ENCODE results near the gene AP4M1.
"Not testable (repeated sequence)": the region's sequence is repeated elsewhere in the genome, so short reads cannot be mapped to it uniquely, and the experiment has no call there.

AP4M1 gene

DNA sequence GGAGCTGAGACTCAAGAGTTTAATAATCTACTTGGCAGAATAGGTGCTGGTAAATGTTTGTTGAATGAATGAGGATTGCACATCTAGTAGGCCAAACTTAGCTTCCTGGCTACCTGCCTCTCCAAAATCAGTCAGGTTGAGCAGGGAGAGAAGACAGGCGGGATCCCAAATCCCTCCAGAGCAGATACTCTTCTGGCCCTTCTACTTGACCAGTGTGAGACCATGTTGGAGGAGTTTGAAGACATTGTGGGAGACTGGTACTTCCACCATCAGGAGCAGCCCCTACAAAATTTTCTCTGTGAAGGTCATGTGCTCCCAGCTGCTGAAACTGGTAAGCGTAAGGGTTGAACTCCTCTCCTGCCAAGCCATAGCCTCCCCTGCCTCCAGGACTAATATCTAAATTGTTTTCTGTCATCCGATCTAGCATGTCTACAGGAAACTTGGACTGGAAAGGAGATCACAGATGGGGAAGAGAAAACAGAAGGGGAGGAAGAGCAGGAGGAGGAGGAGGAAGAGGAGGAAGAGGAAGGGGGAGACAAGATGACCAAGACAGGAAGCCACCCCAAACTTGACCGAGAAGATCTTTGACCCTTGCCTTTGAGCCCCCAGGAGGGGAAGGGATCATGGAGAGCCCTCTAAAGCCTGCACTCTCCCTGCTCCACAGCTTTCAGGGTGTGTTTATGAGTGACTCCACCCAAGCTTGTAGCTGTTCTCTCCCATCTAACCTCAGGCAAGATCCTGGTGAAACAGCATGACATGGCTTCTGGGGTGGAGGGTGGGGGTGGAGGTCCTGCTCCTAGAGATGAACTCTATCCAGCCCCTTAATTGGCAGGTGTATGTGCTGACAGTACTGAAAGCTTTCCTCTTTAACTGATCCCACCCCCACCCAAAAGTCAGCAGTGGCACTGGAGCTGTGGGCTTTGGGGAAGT lies 23.1 kb downstream of the AP4M1 start:
- DNase-seq, result no peak
- in situ Hi-C loops (cut with HindIII; ENCODE audit: low pct_ligation_motif_present, low pct_unique_long_range_greater_than_20kb, low sequenced_read_pairs), result no loop called here

DNA sequence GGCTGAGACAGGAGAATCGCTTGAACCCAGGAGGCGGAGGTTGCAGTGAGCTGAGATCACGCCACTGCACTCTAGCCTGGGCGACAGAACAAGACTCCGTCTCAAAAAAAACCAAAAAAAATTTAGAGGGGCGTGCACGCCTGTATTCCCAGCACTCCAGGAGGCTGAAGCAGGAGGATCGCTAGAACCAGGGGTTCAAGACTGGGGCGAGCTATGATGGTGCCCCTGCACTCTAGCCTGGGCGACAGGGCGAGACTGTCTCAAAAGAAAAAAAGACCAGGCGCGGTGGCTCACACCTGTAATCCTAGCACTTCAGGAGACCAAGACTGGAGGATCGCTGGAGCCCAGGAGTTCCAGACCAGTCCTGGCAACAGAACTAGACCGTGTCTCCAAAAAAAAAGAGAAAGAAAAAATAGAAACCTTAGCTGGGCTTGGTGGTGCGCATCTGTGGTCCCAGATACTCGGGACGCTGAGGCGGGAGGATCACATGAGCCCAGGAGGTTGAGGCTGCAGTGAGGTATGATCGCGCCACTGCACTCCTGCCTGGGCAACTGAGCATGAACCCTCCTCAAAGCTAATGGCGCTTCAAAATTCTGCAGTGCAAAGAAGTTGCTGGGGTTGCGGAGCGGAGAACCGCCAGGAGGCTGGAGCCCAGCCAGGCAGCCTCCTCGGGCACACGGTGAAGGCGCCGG lies 24.9 kb downstream of the AP4M1 start:
- no peak for DNase-seq
- in situ Hi-C loops (cut with HindIII; ENCODE audit: low pct_ligation_motif_present, low pct_unique_long_range_greater_than_20kb, low sequenced_read_pairs), result no loop called here

DNA sequence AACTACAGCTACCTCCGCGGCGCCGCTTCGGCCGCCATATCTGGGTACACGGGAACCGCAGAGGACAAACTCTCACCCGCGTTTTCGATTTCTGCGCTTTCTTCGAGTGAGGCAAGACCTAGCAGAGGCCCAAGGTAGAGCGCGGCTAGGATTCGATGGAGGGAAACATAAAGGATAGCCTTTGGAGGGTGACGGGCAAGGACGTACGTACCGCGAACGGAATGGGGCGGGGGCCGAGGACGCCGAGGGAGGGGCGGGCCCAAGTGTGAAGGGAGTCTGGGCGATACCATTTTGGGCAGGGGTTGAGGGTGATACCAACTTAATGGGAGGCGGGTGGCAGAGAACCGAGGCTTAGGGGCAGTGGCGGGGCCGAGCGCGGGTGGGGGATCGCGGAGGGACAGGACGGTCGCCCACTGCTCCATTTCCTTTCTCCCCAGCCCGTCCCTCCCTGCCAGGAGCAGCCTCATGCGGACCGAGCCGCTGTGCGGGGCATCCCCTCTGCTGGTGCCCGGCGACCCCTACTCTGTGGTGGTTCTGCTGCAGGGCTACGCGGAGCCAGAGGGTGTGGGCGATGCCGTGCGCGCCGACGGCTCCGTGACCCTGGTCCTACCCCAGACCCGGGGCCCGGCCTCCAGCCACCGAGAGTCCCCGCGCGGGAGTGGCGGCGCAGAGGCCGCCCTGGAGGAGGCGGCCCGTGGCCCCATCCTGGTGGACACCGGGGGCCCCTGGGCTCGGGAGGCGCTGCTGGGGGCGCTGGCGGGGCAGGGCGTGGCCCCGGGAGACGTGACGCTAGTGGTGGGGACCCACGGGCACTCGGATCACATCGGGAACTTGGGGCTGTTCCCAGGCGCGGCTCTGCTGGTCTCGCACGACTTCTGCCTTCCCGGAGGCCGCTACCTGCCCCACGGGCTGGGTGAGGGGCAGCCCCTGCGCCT lies 25.8 kb downstream of the AP4M1 start, which contains the start of gene MBLAC1:
MBLAC1 (plus strand) TSS at position 37 of the 935 bp plus-strand sequence; CDS start at position 466, 429 bp downstream.
- peak; percentile 95 for DNase-seq
- in situ Hi-C loops (cut with HindIII; ENCODE audit: low pct_ligation_motif_present, low pct_unique_long_range_greater_than_20kb, low sequenced_read_pairs), result no loop called here

DNA sequence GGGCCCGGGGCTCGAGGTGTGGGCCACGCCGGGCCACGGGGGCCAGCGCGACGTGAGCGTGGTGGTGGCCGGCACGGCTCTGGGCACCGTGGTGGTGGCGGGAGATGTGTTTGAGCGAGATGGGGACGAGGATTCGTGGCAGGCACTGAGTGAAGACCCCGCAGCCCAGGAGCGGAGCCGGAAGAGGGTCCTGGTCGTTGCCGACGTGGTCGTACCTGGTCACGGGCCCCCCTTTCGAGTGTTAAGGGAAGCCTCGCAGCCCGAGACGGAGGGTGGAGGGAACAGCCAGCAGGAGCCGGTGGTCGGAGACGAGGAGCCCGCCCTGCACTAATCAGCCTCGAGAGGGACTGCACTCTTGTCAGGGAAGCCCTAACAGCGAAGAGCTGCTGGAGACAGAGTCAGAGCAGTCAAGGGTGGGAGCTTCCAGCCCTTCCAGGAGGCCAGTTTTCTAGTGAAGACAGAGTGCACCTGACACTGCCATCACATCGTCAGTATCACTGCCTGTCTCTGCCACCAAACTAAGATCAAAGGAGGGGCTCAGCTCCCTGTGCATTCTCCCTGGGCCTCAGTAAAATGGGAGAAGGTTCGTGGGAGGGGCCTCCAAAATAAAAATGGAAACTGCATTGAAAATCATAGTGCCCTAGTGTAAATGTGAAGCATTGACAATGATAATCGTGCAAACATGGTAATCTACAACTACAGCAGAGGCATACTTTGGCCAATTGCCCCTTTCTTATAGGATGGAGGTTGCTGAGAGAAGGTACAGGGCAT lies 26.6 kb downstream of the AP4M1 start:
- in situ Hi-C loops (cut with HindIII; ENCODE audit: low pct_ligation_motif_present, low pct_unique_long_range_greater_than_20kb, low sequenced_read_pairs), result no loop called here
- peak; percentile 45 for DNase-seq

DNA sequence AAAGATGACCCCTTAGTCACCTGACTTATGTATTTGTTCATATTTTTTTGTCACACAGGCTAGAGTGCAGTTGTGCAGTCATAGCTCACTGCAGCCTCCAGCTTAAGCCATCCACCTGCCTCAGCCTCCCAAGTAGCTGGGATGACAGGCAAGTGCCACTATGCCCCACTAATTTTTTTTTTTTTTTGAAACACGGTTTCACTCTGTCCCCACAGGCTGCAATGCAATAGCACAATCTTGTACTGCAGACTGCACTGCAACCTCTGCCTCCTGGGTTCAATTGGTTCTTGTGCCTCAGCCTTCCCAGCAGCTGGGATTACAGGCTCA lies 27.2 kb downstream of the AP4M1 start:
- in situ Hi-C loops (cut with HindIII; ENCODE audit: low pct_ligation_motif_present, low pct_unique_long_range_greater_than_20kb, low sequenced_read_pairs), result no loop called here

DNA sequence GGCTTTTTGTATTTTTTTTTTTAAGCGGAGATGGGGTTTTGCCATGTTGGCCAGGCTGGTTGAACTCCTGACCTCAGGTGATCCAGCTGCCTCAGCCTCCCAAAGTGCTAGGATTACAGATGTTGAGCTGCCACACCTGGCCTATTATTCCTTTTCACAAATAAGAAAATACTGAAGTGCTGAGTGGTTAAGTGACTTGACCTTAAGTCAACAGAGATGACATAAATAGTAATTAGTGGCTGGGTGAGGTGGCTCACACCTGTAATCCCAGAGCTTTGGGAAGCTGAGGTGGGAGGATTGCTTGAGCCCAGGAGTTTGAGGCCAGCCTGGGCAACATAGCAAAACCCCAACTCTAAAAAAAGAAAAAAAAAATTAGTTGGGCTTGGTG lies 28.8 kb downstream of the AP4M1 start:
- in situ Hi-C loops (cut with HindIII; ENCODE audit: low pct_ligation_motif_present, low pct_unique_long_range_greater_than_20kb, low sequenced_read_pairs); DNase-seq: not testable (repeated sequence)

More for the DNA sequence above, 27.2 kb downstream of the AP4M1 start:
- DNase-seq, result no peak

DNA sequence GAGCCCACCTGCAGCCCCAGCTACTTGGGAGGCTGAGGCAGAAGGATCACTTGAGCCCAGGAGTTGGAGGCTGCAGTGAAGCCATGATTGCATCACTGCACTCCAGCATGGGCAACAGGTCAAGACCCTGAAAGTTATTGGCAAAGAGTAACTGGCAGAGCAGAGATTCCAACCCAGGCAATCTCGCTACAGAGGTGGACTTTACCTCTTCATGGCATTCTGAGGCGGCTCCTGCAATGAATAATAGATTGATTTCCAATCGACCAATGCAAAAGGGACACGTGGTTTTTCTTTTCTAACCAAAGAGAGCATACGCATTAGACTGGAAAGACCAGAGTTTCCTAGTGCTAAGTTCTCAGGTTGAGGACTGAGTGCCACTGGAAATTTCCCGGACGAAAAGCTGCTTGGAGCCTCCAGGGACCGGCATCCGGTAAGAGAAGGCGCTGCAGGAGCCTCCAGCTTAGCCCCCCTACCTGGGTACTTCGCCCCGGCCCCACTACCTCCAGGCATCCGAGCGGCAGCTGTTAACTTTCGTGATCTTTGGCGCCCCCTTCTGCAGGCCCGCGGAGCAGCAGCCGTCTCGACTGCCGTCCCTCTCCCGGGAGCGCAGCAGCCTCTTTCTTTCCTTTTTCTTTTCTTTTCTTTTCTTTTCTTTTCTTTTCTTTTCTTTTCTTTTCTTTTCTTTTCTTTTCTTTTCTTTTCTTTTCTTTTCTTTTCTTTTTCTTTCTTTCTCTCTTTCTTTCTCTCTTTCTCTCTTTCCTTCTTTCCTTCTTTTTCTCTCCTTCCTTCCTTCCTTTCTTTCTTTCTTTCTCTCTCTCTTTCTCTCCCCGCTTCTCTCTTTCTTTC lies 29.4 kb downstream of the AP4M1 start:
- DNase-seq, result peak; percentile 76
- in situ Hi-C loops (cut with HindIII; ENCODE audit: low pct_ligation_motif_present, low pct_unique_long_range_greater_than_20kb, low sequenced_read_pairs), result no loop called here

DNA sequence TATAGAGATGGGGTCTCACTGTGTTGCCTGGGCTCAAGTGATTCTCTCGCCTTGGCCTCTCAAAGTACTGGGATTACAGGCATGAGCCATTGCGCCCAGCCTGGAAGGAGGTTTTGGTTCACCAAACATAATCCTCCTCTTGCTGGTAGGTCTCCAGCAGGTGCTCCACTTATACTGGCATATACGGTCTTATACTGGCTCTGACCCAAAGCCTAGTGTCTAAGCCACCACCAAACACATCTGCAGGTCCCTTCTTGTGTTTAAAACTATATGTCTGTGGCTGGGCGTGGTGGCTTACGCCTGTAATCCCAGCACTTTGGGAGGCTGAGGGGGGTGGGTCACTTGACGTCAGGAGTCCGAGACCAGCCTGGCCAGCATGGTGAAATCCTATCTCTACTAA lies 30.7 kb downstream of the AP4M1 start:
- in situ Hi-C loops (cut with HindIII; ENCODE audit: low pct_ligation_motif_present, low pct_unique_long_range_greater_than_20kb, low sequenced_read_pairs), result no loop called here
- DNase-seq, result no peak

DNA sequence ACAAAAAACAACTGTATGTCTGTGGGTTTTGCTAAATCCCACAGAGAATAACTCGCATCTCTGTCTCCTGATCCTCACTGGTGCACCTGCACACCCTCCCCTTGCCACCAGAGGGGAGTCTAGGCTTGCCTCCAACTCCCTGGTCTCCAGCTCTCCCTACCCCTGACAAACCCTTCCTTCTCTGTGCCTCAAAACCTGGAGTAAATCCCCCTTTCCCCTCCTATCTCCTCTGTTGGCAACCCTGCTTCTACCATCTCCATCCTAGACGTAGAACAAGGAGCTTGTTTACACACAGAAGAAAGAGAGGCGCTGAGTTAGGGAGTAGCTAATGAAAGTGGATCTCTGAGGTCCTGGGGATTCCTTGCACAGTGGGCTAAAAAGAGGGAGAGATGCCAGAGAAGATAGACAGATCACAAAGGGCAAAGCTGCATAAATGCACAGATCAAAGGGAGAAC lies 31.3 kb downstream of the AP4M1 start:
- in situ Hi-C loops (cut with HindIII; ENCODE audit: low pct_ligation_motif_present, low pct_unique_long_range_greater_than_20kb, low sequenced_read_pairs), result no loop called here
- peak; percentile 80 for DNase-seq

DNA sequence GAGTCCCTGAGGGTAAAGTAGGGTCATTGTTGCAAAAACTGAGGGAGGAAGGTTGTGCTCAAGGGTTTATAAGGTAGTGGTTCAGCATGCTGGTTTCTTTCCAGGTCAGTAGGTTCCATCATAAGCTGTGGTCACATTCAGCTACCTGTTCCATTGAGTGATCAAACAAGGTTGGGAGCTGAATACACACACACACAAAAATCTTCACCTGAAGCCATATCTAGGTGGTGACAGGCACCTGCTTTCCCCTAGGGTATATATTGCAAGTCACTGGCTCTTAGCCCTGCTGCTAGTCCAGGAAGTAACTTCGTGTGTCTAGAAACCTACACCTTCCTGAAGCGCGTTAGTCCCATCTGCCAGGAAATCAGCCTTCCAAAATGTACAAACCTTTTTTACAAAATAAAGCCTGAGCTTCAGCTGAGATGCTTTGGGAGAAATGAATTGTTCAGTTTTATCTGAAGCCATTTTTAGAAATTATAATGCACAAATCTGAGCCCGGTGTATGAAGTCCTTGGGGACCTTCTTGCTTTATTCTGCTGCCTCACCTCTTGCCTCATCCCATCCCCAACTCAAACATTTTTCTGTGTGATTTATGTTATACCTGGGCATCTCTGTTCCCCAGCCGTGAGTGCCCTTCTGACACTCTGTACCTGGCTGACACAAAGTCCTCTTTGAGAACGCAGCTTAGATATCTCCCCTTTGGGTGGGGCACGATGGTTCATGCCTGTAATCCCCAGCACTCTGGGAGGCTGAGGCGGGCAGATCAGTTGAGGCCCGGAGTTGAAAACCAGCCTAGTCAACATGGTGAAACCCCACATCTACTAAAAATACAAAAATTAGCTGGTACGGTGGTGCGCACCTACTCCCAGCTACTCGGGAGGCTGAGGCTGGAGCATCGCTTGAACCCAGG lies 36.7 kb downstream of the AP4M1 start:
- DNase-seq, result no peak
- in situ Hi-C loops (cut with HindIII; ENCODE audit: low pct_ligation_motif_present, low pct_unique_long_range_greater_than_20kb, low sequenced_read_pairs), result no loop called here

DNA sequence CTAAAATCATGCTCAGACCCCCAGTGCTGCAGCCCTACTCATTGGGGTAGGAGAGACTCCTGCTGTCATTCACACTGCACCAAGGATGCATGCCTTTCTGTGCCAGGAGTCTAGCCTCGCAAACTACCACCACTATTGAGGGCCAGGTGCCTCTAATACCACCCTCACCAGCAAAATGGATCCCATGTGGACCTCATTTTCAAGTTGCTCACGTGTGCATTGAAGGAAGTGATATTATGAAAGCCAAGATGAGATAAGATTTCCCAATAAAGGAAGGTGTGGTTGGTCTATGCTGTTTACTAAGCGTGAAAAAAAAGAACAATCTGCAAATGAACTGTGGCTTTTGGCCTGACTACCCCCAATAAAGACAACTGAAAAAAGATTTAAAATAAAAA lies 40.1 kb downstream of the AP4M1 start:
- in situ Hi-C loops (cut with HindIII; ENCODE audit: low pct_ligation_motif_present, low pct_unique_long_range_greater_than_20kb, low sequenced_read_pairs), result no loop called here
- DNase-seq, result no peak

DNA sequence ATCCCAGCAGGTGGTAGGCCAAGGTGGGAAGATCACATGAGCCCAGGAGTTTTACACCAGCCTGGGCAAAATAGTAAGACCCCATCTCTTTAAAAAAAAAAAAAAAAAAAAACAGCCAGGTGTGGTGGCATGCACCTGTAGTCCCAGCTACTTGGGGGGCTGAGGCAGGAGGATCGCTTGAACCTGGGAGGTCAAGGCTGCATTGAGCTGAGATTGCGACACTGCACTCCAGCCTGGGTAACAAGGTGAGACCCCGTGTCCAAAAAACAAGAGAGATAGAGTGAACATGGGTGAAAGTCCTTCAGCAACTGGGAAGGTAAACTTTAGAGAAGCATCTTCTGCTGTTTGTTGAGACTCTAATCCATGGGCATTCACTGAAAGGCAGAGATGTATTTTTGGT lies 41.0 kb downstream of the AP4M1 start:
- in situ Hi-C loops (cut with HindIII; ENCODE audit: low pct_ligation_motif_present, low pct_unique_long_range_greater_than_20kb, low sequenced_read_pairs), result no loop called here
- DNase-seq, result no peak

DNA sequence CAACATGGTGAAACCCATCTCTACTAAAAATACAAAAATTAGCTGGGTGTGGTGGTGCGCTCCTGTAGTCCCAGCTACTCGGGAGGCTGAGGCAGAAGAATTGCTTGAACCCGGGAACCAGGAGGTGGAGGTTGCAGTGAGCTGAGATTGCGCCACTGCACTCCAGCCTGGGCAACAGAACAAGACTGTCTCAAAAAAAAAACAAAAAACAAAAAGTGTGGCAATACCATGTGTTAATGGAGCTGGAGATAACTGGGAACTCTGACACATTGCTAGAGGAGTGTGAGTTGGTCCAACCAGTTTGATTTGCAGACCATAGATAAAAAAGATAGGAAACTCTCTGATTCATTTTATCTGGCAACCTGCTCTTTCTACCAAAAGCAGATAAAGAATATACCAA lies 44.9 kb downstream of the AP4M1 start:
- in situ Hi-C loops (cut with HindIII; ENCODE audit: low pct_ligation_motif_present, low pct_unique_long_range_greater_than_20kb, low sequenced_read_pairs); DNase-seq: not testable (repeated sequence)

DNA sequence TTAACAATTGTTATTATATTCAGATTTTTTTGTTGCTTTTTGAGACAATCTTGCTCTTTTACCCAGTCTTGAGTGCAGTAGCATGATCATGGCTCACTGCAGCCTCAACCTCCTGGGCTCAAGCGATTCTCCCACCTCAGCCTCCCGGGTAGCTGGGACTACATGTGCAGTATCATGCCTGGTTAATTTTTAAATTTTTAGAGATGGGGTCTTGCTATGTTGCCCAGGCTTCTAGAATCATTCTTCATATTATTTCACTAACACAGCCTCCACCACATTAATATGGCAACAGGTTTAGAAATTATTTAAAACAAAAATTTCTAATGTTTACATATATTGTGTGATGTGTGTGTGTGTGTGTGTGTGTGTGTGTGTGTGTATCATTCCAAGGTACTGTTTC lies 45.8 kb downstream of the AP4M1 start:
- DNase-seq, result no peak
- in situ Hi-C loops (cut with HindIII; ENCODE audit: low pct_ligation_motif_present, low pct_unique_long_range_greater_than_20kb, low sequenced_read_pairs), result no loop called here

DNA sequence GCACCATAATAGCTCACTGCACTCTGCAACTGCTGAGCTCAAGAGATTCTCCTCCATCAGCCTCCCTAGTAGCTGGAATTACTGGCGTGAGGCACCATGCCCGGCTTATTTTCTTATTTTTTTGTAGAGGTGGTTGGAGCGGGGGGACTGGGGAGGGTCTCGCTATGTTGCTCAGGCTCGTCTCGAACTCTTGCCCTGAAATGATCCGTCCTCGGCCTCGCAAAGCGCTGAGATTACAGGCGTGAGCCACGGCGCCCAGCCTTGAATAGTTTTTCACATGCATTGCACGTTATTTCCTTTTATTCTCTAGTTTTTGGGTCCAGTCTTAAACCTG lies 46.7 kb downstream of the AP4M1 start:
- in situ Hi-C loops (cut with HindIII; ENCODE audit: low pct_ligation_motif_present, low pct_unique_long_range_greater_than_20kb, low sequenced_read_pairs), result no loop called here
- no peak for DNase-seq

DNA sequence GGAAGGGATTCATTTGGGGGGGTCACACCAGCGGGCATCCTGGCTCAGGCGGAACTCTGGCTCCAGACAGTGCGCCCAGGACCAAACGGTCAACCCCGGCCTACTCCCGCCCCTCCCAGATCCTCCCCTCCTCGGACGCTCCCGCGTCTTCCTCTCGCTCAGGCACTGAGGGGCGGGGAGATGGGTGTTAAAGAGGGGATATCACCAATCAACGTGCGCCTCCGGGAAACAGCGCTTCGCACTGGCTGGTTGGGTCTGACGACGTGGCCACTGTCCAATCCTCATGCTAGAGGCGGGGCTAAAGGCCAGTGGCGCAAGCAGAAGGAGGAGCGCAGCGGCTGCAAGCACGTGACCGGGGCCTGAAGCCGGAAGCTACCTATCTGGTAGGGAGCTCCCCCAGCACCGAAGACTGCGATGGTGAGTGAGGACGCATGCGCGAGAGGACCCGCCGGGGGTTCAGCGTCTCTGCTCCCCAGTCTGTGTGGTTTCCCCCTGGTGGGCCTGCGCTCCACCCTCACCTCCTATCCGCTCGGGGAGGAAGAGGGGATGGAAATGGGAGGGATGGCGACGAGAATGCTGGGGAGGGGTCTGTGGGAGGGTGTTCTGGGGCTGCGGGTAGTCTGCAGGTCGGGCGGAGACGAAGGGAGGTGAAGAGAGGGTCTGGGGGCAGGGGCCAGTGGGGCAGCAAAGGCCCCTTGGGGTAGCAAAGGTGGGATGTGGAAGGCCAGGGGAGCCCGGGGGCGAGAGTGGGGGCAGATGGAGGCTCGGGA lies 47.3 kb downstream of the AP4M1 start, which contains the start of gene LAMTOR4:
LAMTOR4 (plus strand) TSS at position 360 of the 770 bp plus-strand sequence; CDS start at position 415, 55 bp downstream.
- in situ Hi-C loops (cut with HindIII; ENCODE audit: low pct_ligation_motif_present, low pct_unique_long_range_greater_than_20kb, low sequenced_read_pairs), result no loop called here
- DNase-seq, result peak; percentile 100
